ENCODE data around the gene RPS3.

Gene RPS3

GRCh38 chr11:75413864-75414263, 14.5 kb downstream of the RPS3 start (continued):
- no peak for TF ChIP-seq ISL1 (CRISPR knock-in tag; IDR thresholded peaks at IDR 0.05)
- no peak for TF ChIP-seq ZNF8 (CRISPR knock-in tag; IDR thresholded peaks at IDR 0.05)
- no peak for TF ChIP-seq CSDC2 (CRISPR knock-in tag; IDR thresholded peaks at IDR 0.05)
- no peak for TF ChIP-seq GLIS3 (CRISPR knock-in tag; IDR thresholded peaks at IDR 0.05)

- TF ChIP-seq ISL1 (CRISPR knock-in tag; IDR thresholded peaks at IDR 0.05) (no peak), ZNF8 (CRISPR knock-in tag; IDR thresholded peaks at IDR 0.05) (no peak), PPARA (CRISPR knock-in tag; IDR thresholded peaks at IDR 0.05; ENCODE audit: borderline replicate concordance) (no peak), RARB (CRISPR knock-in tag; IDR thresholded peaks at IDR 0.05) (no peak), TOX (CRISPR knock-in tag; IDR thresholded peaks at IDR 0.05; ENCODE audit: borderline replicate concordance) (no peak), OSR1 (CRISPR knock-in tag; IDR thresholded peaks at IDR 0.05) (no peak), ESRRG (CRISPR knock-in tag; IDR thresholded peaks at IDR 0.05) (no peak), BACH2 (CRISPR knock-in tag; IDR thresholded peaks at IDR 0.05; ENCODE audit: borderline replicate concordance) (no peak), TCF4 (CRISPR knock-in tag; IDR thresholded peaks at IDR 0.05; ENCODE audit: borderline replicate concordance) (no peak), CSRNP3 (CRISPR knock-in tag; IDR thresholded peaks at IDR 0.05) (no peak), PATZ1 (CRISPR knock-in tag; IDR thresholded peaks at IDR 0.05; ENCODE audit: borderline replicate concordance) (no peak), CSDC2 (CRISPR knock-in tag; IDR thresholded peaks at IDR 0.05) (no peak), ARNTL (CRISPR knock-in tag; IDR thresholded peaks at IDR 0.05; ENCODE audit: borderline replicate concordance, low read depth) (no peak), CREB5 (CRISPR knock-in tag; IDR thresholded peaks at IDR 0.05; ENCODE audit: low read depth) (no peak), SNAI2 (CRISPR knock-in tag; IDR thresholded peaks at IDR 0.05) (no peak), ZFP3 (CRISPR knock-in tag; IDR thresholded peaks at IDR 0.05) (no peak), TSHZ2 (CRISPR knock-in tag; IDR thresholded peaks at IDR 0.05) (no peak)
- ATAC-seq = no peak
Measured at GRCh38 chr11:75420224-75421034, 21.1 kb downstream of the RPS3 start.

GRCh38 chr11:75421035-75421602, 21.8 kb downstream of the RPS3 start:
- TF ChIP-seq OSR1 (CRISPR knock-in tag; IDR thresholded peaks at IDR 0.05) (no peak), ZNF70 (CRISPR knock-in tag; IDR thresholded peaks at IDR 0.05) (no peak), SNAI2 (CRISPR knock-in tag; IDR thresholded peaks at IDR 0.05) (no peak), ZNF565 (CRISPR knock-in tag; conservative IDR thresholded peaks at IDR 0.05; ENCODE audit: low read depth) (no peak), ZNF8 (CRISPR knock-in tag; IDR thresholded peaks at IDR 0.05) (no peak), ESRRG (CRISPR knock-in tag; IDR thresholded peaks at IDR 0.05) (no peak), POU6F1 (CRISPR knock-in tag; IDR thresholded peaks at IDR 0.05; ENCODE audit: borderline replicate concordance, low read depth) (no peak), ZFP30 (CRISPR knock-in tag; IDR thresholded peaks at IDR 0.05) (no peak)
- no peak for ATAC-seq
